ENCODE measurements around the gene SMYD2.

The SMYD2 gene

GRCh38 chr1:214303141-214303930 lies 22.4 kb downstream of the SMYD2 start:
- DNase-seq, result no peak

- DNase-seq, result no peak
Measured at GRCh38 chr1:214305164-214305751, 24.3 kb downstream of the SMYD2 start.

- DNase-seq, result no peak
Measured at GRCh38 chr1:214306269-214306668, 25.3 kb downstream of the SMYD2 start.

- no peak for DNase-seq
Measured at GRCh38 chr1:214310010-214310409, 29.1 kb downstream of the SMYD2 start.

GRCh38 chr1:214310777-214311690 lies 30.1 kb downstream of the SMYD2 start:
- DNase-seq, result no peak

- DNase-seq, result no peak
Measured at GRCh38 chr1:214312530-214313051, 31.6 kb downstream of the SMYD2 start.

GRCh38 chr1:214314178-214314843 lies 33.4 kb downstream of the SMYD2 start:
- DNase-seq, result no peak

GRCh38 chr1:214316593-214316992 lies 35.6 kb downstream of the SMYD2 start:
- no peak for DNase-seq

GRCh38 chr1:214317300-214317699 lies 36.3 kb downstream of the SMYD2 start:
- DNase-seq, result no peak

- no peak for DNase-seq
Measured at GRCh38 chr1:214317734-214318133, 36.8 kb downstream of the SMYD2 start.

GRCh38 chr1:214318356-214318755 lies 37.4 kb downstream of the SMYD2 start:
- no peak for DNase-seq

GRCh38 chr1:214318956-214319736 lies 38.2 kb downstream of the SMYD2 start:
- DNase-seq, result no peak

- DNase-seq, result no peak
Measured at GRCh38 chr1:214319938-214320337, 39.0 kb downstream of the SMYD2 start.

- no peak for DNase-seq
Measured at GRCh38 chr1:214321705-214322453, 40.9 kb downstream of the SMYD2 start.

- DNase-seq, result no peak
Measured at GRCh38 chr1:214324896-214325800, 44.2 kb downstream of the SMYD2 start.

- DNase-seq, result no peak
Measured at GRCh38 chr1:214326406-214326805, 45.4 kb downstream of the SMYD2 start.

GRCh38 chr1:214327514-214327913 lies 46.6 kb downstream of the SMYD2 start:
- DNase-seq, result no peak

GRCh38 chr1:214328770-214329469 lies 48.0 kb downstream of the SMYD2 start:
- peak; percentile 24 for DNase-seq

- DNase-seq, result no peak
Measured at GRCh38 chr1:214329470-214330220, 48.7 kb downstream of the SMYD2 start.

Measured in NCI-H1436 treated with DMSO at 0.1 percent for 48 hours (cell line).